PC-3 (cell line): ENCODE results near the gene RPL3. TPM values are rescaled to one million over a fixed set of nuclear protein-coding genes. Genes with fewer than 3 reads are reported as not detected.

ENCODE experiments used
- ATAC-seq: fragments of 200-7000 bp; cut with Tn5 transposase; 2 replicates; pipeline ENCODE4 v1.9.1; 2020; ENCODE audit warnings: mild to moderate bottlenecking, moderate library complexity
- BruUV-seq: library from RNA; stranded (reverse); fragments of 400-500 nt; replicated peaks from 2 replicates; lab custom pipeline; 2021; lab: Mats Ljungman, UMichigan
- CTCF ChIA-PET: fragments of 300-600 bp; sonication (Branson Sonifier 250); formaldehyde crosslinking; loops from one replicate; lab custom pipeline; 2022; ENCODE audit warnings: antibody characterized with exemption; lab: Charles Lee
- POLR2A ChIA-PET: fragments of 300-600 bp; sonication (Branson Sonifier 250); formaldehyde crosslinking; loops from one replicate; lab custom pipeline; 2022; ENCODE audit warnings: antibody characterized with exemption; ENCODE audit not compliant: unreplicated experiment; lab: Charles Lee
- DNase-seq: peaks from one replicate; pipeline ENCODE4 v3.0.0-alpha.2; 2015
- H2AFZ ChIP-seq: fragments of 300-600 bp; sonication (generic); 2 replicates; pipeline ENCODE4 v1.6.0; 2016; ENCODE audit warnings: antibody characterized with exemption, low read length
- H3F3A ChIP-seq: fragments of 300-600 bp; sonication (generic); one replicate; pipeline ENCODE4 v1.6.0; 2017; ENCODE audit warnings: antibody characterized with exemption, low read length, control low read depth, mild to moderate bottlenecking; ENCODE audit not compliant: unreplicated experiment
- H3K27ac ChIP-seq: fragments of 300-600 bp; sonication (generic); 2 replicates; pipeline ENCODE4 v1.5.1; 2016; ENCODE audit warnings: mild to moderate bottlenecking, low read length
- H3K27me3 ChIP-seq: fragments of 300-600 bp; sonication (generic); 2 replicates; pipeline ENCODE4 v1.6.1; 2016; ENCODE audit warnings: low read length, mixed read lengths
- H3K36me3 ChIP-seq: fragments of 300-600 bp; sonication (generic); 2 replicates; pipeline ENCODE4 v1.6.1; 2016; ENCODE audit warnings: low read depth, mixed run types, low read length, mixed read lengths
- H3K4me1 ChIP-seq: fragments of 300-600 bp; sonication (generic); 2 replicates; pipeline ENCODE4 v1.5.1; 2016; ENCODE audit warnings: low read length; ENCODE audit not compliant: insufficient read depth
- H3K4me2 ChIP-seq: fragments of 300-600 bp; sonication (generic); 2 replicates; pipeline ENCODE4 v1.6.0; 2016; ENCODE audit warnings: low read length
- H3K4me3 ChIP-seq: fragments of 300-600 bp; sonication (generic); 2 replicates; pipeline ENCODE4 v1.5.1; 2016; ENCODE audit warnings: mild to moderate bottlenecking, low read length, mixed read lengths
- H3K79me2 ChIP-seq: fragments of 300-600 bp; sonication (generic); 2 replicates; pipeline ENCODE4 v1.6.1; 2017; ENCODE audit warnings: low read length, mixed read lengths
- H3K9ac ChIP-seq: fragments of 300-600 bp; sonication (generic); 2 replicates; pipeline ENCODE4 v1.6.0; 2016; ENCODE audit warnings: mild to moderate bottlenecking, low read length
- H3K9me2 ChIP-seq: fragments of 300-600 bp; sonication (generic); replicated peaks from 2 replicates; pipeline ENCODE4 v1.6.1; 2016; ENCODE audit warnings: mixed run types, low read length, mixed read lengths
- H3K9me3 ChIP-seq: fragments of 300-600 bp; sonication (generic); 2 replicates; pipeline ENCODE4 v1.6.1; 2016; ENCODE audit warnings: low read length, mixed read lengths
- H4K20me1 ChIP-seq: fragments of 300-600 bp; sonication (generic); 2 replicates; pipeline ENCODE4 v1.6.1; 2016; ENCODE audit warnings: low read length, mixed read lengths
- EZH2 ChIP-seq: fragments of 300-600 bp; sonication (generic); IDR thresholded peaks from one replicate; pipeline ENCODE4 v1.6.1; 2017; ENCODE audit warnings: antibody characterized with exemption, mild to moderate bottlenecking, low read length; ENCODE audit not compliant: unreplicated experiment
- EZH2phosphoT487 ChIP-seq: fragments of 300-600 bp; sonication (generic); IDR thresholded peaks from 2 replicates; pipeline ENCODE4 v1.6.1; 2018; ENCODE audit warnings: mild to moderate bottlenecking, antibody characterized with exemption, low read length, borderline replicate concordance
- intact Hi-C: fragments of 100-400 bp; cut with micrococcal nuclease; formaldehyde crosslinking; loops from 2 replicates; pipeline ENCODE4 v1.9.0; 2023
- total RNA-seq: library from RNA; depleted of rRNA; stranded (reverse); fragments of >200 nt; gene quantifications from 2 replicates; pipeline ENCODE4 v1.2.3, GENCODE V29; 2014
- TF ChIP-seq, protein P1 (sequence below): fragments of 300-600 bp; sonication (generic); conservative IDR thresholded peaks from 2 replicates; pipeline ENCODE4 v1.5.1; 2017; ENCODE audit warnings: antibody characterized with exemption, low read depth, mild to moderate bottlenecking, low read length

The RPL3 gene
- total RNA-seq, 1 experiment from 2014 or later = 1,363 TPM

DNA sequence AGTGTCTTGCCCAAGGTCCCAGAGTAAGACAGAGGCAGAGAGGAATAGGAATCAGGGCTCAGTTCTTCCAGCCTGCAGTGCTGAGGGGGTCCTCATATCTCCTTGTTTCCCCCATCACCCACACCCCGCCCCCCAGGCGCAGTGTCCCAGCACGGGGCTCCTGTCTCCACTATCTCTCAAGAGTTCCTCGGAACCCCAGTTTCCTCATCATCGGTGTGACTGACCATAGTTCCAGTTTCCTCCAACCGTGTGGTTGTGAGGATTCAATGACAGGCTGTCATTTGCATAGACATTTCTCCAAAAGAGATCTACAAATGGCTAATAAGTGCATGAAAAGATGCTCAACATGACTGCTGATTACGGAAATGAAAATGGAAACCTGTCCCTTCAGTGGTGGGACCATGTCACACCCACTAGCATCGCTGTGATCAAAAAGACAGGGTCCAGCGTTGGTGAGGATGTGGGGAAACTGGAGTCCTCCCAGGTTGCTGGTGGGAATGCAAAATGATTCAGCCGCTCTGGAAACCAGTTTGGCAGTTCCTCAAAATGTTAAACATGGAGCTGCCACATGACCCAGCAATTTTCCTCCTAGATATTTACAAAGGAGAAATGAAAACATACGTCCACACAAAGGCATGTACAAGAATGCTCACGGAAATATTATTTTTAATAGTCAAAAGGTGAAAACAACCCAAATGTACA is 42.8 kb downstream of the RPL3 start:
- peak overlapping the region; percentile 86 for H3K27ac ChIP-seq
- H2AFZ ChIP-seq = no peak overlapping the region
- intact Hi-C loops = no loop called here
- no peaks in the 10 kb centered on the region for H3K9me3 ChIP-seq
- no peak overlapping the region; the same call in 1 of the 2 replicates for H3K4me2 ChIP-seq
- no peaks in the 10 kb centered on the region for H4K20me1 ChIP-seq
- peaks cover 22% of the 10 kb centered on the region for H3K4me1 ChIP-seq
- DNase-seq (peak; percentile 71), ATAC-seq (peak; percentile 9; the same call in 1 of the 2 replicates)
- H3F3A ChIP-seq = no peaks in the 10 kb centered on the region
- H3K79me2 ChIP-seq = no peaks in the 10 kb centered on the region
- TF ChIP-seq, protein P1, sequence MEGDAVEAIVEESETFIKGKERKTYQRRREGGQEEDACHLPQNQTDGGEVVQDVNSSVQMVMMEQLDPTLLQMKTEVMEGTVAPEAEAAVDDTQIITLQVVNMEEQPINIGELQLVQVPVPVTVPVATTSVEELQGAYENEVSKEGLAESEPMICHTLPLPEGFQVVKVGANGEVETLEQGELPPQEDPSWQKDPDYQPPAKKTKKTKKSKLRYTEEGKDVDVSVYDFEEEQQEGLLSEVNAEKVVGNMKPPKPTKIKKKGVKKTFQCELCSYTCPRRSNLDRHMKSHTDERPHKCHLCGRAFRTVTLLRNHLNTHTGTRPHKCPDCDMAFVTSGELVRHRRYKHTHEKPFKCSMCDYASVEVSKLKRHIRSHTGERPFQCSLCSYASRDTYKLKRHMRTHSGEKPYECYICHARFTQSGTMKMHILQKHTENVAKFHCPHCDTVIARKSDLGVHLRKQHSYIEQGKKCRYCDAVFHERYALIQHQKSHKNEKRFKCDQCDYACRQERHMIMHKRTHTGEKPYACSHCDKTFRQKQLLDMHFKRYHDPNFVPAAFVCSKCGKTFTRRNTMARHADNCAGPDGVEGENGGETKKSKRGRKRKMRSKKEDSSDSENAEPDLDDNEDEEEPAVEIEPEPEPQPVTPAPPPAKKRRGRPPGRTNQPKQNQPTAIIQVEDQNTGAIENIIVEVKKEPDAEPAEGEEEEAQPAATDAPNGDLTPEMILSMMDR = no peak
- H3K36me3 ChIP-seq = no peaks in the 10 kb centered on the region
- H3K4me3 ChIP-seq = 0 out of 2 replicates have a peak overlapping the region, but pooled peaks have one; percentile 34
- H3K27me3 ChIP-seq = no peaks in the 10 kb centered on the region
- peak overlapping the region; percentile 41; the same call in 1 of the 2 replicates for H3K9ac ChIP-seq
- POLR2A ChIA-PET = no interaction called here
- CTCF ChIA-PET = no interaction called here
- no TSS peak for BruUV-seq
- H3K9me2 ChIP-seq = no peaks in the 10 kb centered on the region

DNA sequence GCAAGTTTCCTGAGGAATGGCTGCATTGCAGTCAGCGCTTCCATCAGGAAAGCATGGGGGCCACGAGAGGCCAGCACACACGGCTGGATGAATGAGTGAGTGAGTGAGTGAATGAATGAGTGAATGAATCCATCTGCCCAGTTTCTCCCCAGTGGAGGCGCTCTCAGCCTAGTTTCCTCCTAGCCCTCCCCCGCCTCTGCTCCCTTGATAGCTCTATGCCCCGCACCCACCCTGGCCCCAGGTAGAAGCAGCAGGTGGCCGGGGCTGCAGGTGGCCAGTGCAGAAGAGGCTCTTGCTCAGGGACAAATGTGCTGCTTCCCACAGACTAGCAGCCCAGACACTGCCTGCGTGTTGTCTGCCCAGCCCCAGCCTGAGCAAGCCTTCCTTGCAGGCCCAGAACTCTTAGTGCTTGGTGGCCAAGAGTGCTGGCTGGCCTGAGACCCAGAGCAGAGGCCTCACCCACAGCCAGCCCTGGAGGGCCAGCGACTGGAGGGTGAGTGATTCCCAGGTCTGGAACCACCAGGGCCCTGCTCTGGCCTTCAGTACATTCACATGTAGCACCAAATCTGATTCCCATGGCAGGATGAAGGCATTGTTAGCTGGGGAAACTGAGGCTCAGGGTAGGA is 43.5 kb downstream of the RPL3 start:
- peak overlapping the region; percentile 86 for H3K27ac ChIP-seq
- no peak for ATAC-seq
- no peaks in the 10 kb centered on the region for H3K9me3 ChIP-seq
- ChIA-PET POLR2A (no interaction called here), CTCF (no interaction called here)
- intact Hi-C loops = no loop called here
- no peak for TF ChIP-seq EZH2
- TF ChIP-seq EZH2phosphoT487 = no peak
- TF ChIP-seq, protein P1 = no peak
- peaks cover 22% of the 10 kb centered on the region for H3K4me1 ChIP-seq
- no peak for DNase-seq
- no peak overlapping the region for H3K9ac ChIP-seq
- no peaks in the 10 kb centered on the region for H3F3A ChIP-seq
- no peaks in the 10 kb centered on the region for H4K20me1 ChIP-seq
- no peaks in the 10 kb centered on the region for H3K9me2 ChIP-seq
- no peaks in the 10 kb centered on the region for H3K79me2 ChIP-seq
- no peak overlapping the region for H2AFZ ChIP-seq
- H3K36me3 ChIP-seq = no peaks in the 10 kb centered on the region
- BruUV-seq = no TSS peak
- no peaks in the 10 kb centered on the region for H3K27me3 ChIP-seq
- no peak overlapping the region for H3K4me3 ChIP-seq
- no peak overlapping the region for H3K4me2 ChIP-seq
